Trophoblast cell (in vitro differentiated cells and primary cell): ENCODE measurements around the gene LUC7L3.
"Not testable (repeated sequence)": the region's sequence is repeated elsewhere in the genome, so short reads cannot be mapped to it uniquely, and the experiment has no call there.

Experiments used
- DNase-seq, 2 donors: peaks; one replicate each; pipeline ENCODE4 v3.0.0-alpha.2; 2016
- H2AFZ ChIP-seq: 2 replicates; pipeline ENCODE4 v1.6.1; 2013; ENCODE audit warnings: low read length, moderate library complexity, mild to moderate bottlenecking; ENCODE audit not compliant: insufficient read depth, poor library complexity
- H2AK5ac ChIP-seq: 2 replicates; pipeline ENCODE4 v1.6.1; 2013; ENCODE audit warnings: mild to moderate bottlenecking, low read length
- H2BK120ac ChIP-seq: 2 replicates; pipeline ENCODE4 v1.6.1; 2013; ENCODE audit warnings: low read length, mild to moderate bottlenecking, moderate library complexity; ENCODE audit not compliant: insufficient read depth, poor library complexity
- H2BK12ac ChIP-seq: 2 replicates; pipeline ENCODE4 v1.6.1; 2013; ENCODE audit warnings: mild to moderate bottlenecking, low read length, moderate library complexity
- H2BK5ac ChIP-seq: 2 replicates; pipeline ENCODE4 v1.6.1; 2013; ENCODE audit warnings: low read length, low read depth, moderate library complexity, mild to moderate bottlenecking; ENCODE audit not compliant: poor library complexity
- H3K14ac ChIP-seq: 2 replicates; pipeline ENCODE4 v1.6.1; 2013; ENCODE audit warnings: mild to moderate bottlenecking, low read length
- H3K18ac ChIP-seq: 2 replicates; pipeline ENCODE4 v1.6.1; 2013; ENCODE audit warnings: mild to moderate bottlenecking, low read length
- H3K23ac ChIP-seq: 2 replicates; pipeline ENCODE4 v1.6.1; 2013; ENCODE audit warnings: low read length
- H3K27ac ChIP-seq: 2 replicates; pipeline ENCODE4 v1.5.1; 2013; ENCODE audit warnings: low read depth, mild to moderate bottlenecking, inconsistent platforms, low read length, moderate library complexity
- H3K27me3 ChIP-seq: 2 replicates; pipeline ENCODE4 v1.6.1; 2013; ENCODE audit warnings: inconsistent platforms, mild to moderate bottlenecking, low read length, moderate library complexity; ENCODE audit not compliant: insufficient read depth
- H3K36me3 ChIP-seq, 2 experiments: 1 replicate in 1 of 2; 2 replicates in 1 of 2; pipeline ENCODE4 v1.6.1; 2013; ENCODE audit warnings: low read length in 2 of 2, mild to moderate bottlenecking in 2 of 2, moderate library complexity in 1 of 2; ENCODE audit not compliant: insufficient read depth in 2 of 2, control insufficient read depth in 1 of 2
- H3K4ac ChIP-seq: 2 replicates; pipeline ENCODE4 v1.6.1; 2013; ENCODE audit warnings: low read depth, mild to moderate bottlenecking, low read length, moderate library complexity
- H3K4me1 ChIP-seq, 2 experiments: 1 replicate in 1 of 2; 2 replicates in 1 of 2; pipeline ENCODE4 v1.6.1; 2013; ENCODE audit warnings: low read length in 2 of 2, mild to moderate bottlenecking in 2 of 2, moderate library complexity in 1 of 2; ENCODE audit not compliant: insufficient read depth in 2 of 2, control insufficient read depth in 1 of 2
- H3K4me2 ChIP-seq: 2 replicates; pipeline ENCODE4 v1.6.1; 2013; ENCODE audit warnings: inconsistent platforms, mild to moderate bottlenecking, low read length, moderate library complexity
- H3K4me3 ChIP-seq: 2 replicates; pipeline ENCODE4 v1.5.1; 2013; ENCODE audit warnings: mild to moderate bottlenecking, low read depth, low read length, inconsistent platforms
- H3K79me1 ChIP-seq: one replicate; pipeline ENCODE4 v1.6.1; 2013; ENCODE audit warnings: low read length
- H3K79me2 ChIP-seq: 2 replicates; pipeline ENCODE4 v1.6.1; 2013; ENCODE audit warnings: low read length, mild to moderate bottlenecking; ENCODE audit not compliant: control insufficient read depth, insufficient read depth, poor library complexity
- H3K9ac ChIP-seq: 2 replicates; pipeline ENCODE4 v1.6.1; 2013; ENCODE audit warnings: mild to moderate bottlenecking, low read length
- H3K9me3 ChIP-seq: 2 replicates; pipeline ENCODE4 v1.6.1; 2013; ENCODE audit warnings: low read depth, mild to moderate bottlenecking, control low read depth, inconsistent platforms, low read length; ENCODE audit not compliant: insufficient read depth
- H4K12ac ChIP-seq: 2 replicates; pipeline ENCODE4 v1.6.1; 2013; ENCODE audit warnings: low read depth, mild to moderate bottlenecking, low read length, moderate library complexity
- H4K8ac ChIP-seq: 2 replicates; pipeline ENCODE4 v1.6.1; 2013; ENCODE audit warnings: low read depth, mild to moderate bottlenecking, low read length, moderate library complexity
- H4K91ac ChIP-seq: one replicate; pipeline ENCODE4 v1.6.1; 2013; ENCODE audit warnings: low read depth, mild to moderate bottlenecking, low read length, moderate library complexity
- WGBS: extraction: QIAGEN DNeasy Blood & Tissue Kit; methylation state at CpG from one replicate; pipeline ENCODE4 v1.1.7; 2013; ENCODE audit warnings: missing lambda C conversion rate; ENCODE audit not compliant: insufficient read length, insufficient coverage; ENCODE audit errors: extremely low coverage; 5-methylcytosine and 5-hydroxymethylcytosine counted together

Gene LUC7L3

DNA sequence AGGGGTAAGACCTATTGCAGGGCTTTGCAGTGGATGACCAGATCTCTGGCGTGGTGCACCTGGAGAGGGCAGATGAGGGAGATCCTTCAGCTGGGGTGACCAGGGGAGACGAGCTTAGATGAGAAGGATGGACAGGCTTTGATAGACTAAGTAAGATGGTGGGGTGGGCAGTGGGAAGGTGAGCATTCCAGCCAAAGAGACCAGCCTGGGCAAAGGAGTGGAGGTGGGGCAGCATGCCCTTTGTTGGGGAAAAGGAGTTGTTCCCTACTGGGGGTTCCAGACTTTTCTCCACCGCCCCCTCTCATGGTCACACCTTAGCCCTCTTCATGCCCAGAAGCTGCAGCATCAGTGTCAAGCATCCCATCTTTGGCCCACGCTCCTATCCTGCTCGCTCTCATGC lies 39.3 kb upstream of the LUC7L3 start:
- H4K91ac ChIP-seq: no peak overlapping the region

DNA sequence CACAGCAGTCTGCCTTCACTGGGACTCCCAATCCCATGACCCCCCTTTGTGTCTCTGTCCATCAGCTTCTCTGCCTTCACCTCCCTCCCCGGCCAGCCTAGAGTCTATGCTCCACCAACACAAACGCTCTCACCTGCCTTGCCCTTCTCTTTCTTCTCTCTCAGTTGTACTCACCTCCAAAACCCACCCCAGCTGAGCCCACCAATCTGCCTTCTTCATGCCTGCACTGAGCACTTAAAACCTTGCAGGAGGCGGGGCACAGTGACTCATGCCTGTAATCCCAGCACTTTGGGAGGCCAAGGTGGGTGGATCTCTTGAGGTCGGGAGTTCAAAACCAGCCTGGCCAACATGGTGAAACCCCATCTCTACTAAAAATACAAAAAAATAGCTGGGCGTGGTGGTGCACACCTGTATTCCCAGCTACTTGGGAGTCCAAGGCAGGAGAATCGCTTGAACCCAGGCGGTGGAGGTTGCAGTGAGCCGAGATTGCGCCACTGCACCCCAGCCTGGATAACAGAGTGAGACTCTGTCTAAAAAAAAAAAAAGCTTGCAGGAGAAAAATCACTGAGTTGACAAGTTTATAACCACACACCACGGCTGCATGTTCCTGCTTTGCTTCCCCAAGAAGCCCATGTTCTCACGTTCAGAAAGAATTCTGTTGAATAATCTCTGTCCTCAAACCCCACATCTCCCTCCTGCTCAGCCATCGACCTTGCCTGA lies 38.7 kb upstream of the LUC7L3 start:
- H2BK120ac ChIP-seq, H4K12ac ChIP-seq, H3K4ac ChIP-seq, H2AK5ac ChIP-seq, H4K8ac ChIP-seq, H3K79me1 ChIP-seq, H4K91ac ChIP-seq, DNase-seq, H2BK5ac ChIP-seq, H3K4me2 ChIP-seq, H3K79me2 ChIP-seq, H3K4me1 ChIP-seq, H2AFZ ChIP-seq, H3K36me3 ChIP-seq, H3K23ac ChIP-seq, H3K27me3 ChIP-seq, H3K18ac ChIP-seq, H3K27ac ChIP-seq, H3K9ac ChIP-seq, H3K14ac ChIP-seq, H2BK12ac ChIP-seq, H3K9me3 ChIP-seq, H3K4me3 ChIP-seq: not testable (repeated sequence)
- no CpG with 5 or more reads among the region's 12 CpGs for WGBS

More for the DNA sequence above, 39.3 kb upstream of the LUC7L3 start:
- Histone ChIP-seq H3K27ac (no peak overlapping the region), H4K8ac (no peak overlapping the region), H3K27me3 (no peaks in the 10 kb centered on the region), H2BK5ac (no peak overlapping the region), H3K4me2 (no peak overlapping the region), H3K14ac (no peak overlapping the region), H3K4ac (no peak overlapping the region), H4K12ac (no peak overlapping the region), H2BK120ac (no peak overlapping the region), H3K79me1 (peaks cover 2% of the 10 kb centered on the region), H2BK12ac (no peak overlapping the region), H2AFZ (no peak overlapping the region), H2AK5ac (no peak overlapping the region), H3K79me2 (no peaks in the 10 kb centered on the region), H3K9me3 (no peaks in the 10 kb centered on the region), H3K36me3 (no peaks in the 10 kb centered on the region), H3K9ac (no peak overlapping the region), H3K4me1 (peaks cover 4 to 9% of the 10 kb centered on the region in 2 experiments), H3K4me3 (no peak overlapping the region), H3K23ac (no peak overlapping the region), H3K18ac (no peak overlapping the region)
- no peak for DNase-seq
- WGBS: no CpG with 5 or more reads among the region's 5 CpGs

DNA sequence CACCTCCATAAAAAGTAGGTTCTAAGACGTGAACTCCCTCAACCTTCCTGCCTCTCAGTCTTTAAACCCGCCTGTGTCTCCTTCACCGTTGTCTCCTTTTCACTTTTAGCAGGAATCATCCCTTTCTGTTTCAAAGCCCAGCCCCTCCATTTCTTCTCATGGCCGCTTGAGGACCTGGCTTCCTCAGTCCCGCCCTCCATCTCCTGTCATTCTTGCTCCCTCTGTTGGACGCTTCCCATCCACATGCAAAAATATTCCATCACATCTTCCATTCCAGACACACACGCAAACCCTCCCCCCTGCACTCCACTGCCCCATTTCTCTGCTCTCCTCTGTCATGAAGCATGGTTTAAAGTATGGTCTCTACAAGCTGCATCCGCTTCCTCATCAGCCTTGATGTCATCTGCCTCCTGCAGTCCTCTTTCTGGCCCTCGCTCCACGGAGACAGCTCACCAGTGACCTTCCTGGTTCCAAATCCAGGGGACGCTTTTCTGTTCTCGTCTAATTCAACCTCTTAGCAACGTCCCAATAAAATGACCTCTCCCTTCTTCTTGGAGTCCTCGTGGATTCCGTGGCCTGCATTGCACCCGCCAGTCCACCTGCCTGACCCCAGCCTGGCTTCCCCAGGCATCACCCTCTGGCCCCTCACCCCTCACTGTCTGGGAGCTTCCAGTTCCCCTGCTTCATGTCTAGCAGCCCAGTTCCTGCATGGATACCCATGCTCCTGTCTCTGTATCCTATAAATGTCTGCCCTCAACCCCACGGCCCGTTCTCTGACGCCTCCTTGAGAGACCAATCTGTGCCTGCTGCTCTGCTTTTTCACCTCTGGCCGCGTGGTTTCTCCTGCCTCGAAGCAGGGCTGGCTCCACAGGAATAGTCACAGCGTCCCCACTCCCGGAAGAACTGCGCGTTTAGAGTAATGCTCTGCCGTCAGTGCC lies 37.9 kb upstream of the LUC7L3 start:
- no peaks in the 10 kb centered on the region for H3K9me3 ChIP-seq
- no peak overlapping the region for H3K4me3 ChIP-seq
- H3K9ac ChIP-seq: no peak overlapping the region
- peaks cover 4 to 9% of the 10 kb centered on the region in 2 experiments for H3K4me1 ChIP-seq
- H4K8ac ChIP-seq: no peak overlapping the region
- H3K23ac ChIP-seq: no peak overlapping the region
- no peaks in the 10 kb centered on the region for H3K79me2 ChIP-seq
- H3K27me3 ChIP-seq: no peaks in the 10 kb centered on the region
- H3K18ac ChIP-seq: no peak overlapping the region
- H4K91ac ChIP-seq: no peak overlapping the region
- no peak overlapping the region for H2AK5ac ChIP-seq
- no peak overlapping the region for H4K12ac ChIP-seq
- no peak overlapping the region for H2AFZ ChIP-seq
- DNase-seq: peak; percentile 46 to 78
- H2BK5ac ChIP-seq: no peak overlapping the region
- H2BK120ac ChIP-seq: no peak overlapping the region
- H3K4me2 ChIP-seq: no peak overlapping the region
- H3K14ac ChIP-seq: no peak overlapping the region
- no peak overlapping the region for H3K4ac ChIP-seq
- no CpG with 5 or more reads among the region's 27 CpGs for WGBS
- H3K27ac ChIP-seq: no peak overlapping the region
- H2BK12ac ChIP-seq: no peak overlapping the region
- H3K79me1 ChIP-seq: peaks cover 2% of the 10 kb centered on the region
- no peaks in the 10 kb centered on the region for H3K36me3 ChIP-seq

DNA sequence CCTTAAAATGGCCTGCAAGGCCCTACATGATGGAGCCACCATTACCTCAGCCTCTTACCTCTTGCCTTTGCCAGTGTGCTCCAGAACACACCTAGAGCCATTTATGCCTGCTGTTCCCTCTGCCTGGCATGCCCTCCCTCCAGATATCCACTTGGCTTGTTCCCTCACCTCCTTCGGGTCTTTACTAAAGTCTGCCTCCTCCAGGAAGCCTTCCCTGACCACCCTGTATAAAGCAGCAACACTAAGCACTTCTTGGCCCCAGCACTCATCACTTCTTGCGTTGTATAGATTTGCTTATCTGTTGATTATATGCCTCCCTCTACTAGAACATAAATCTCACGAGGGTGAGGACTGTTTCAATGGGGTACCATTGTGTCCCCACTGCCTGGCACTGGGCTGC lies 37.0 kb upstream of the LUC7L3 start:
- DNase-seq: no peak
- Histone ChIP-seq H3K9me3 (no peaks in the 10 kb centered on the region), H4K12ac (no peak overlapping the region), H3K9ac (no peak overlapping the region), H2AFZ (no peak overlapping the region), H4K91ac (no peak overlapping the region), H3K14ac (no peak overlapping the region), H3K4me3 (no peak overlapping the region), H4K8ac (no peak overlapping the region), H2BK120ac (no peak overlapping the region), H3K79me1 (peaks cover 2% of the 10 kb centered on the region), H3K4ac (no peak overlapping the region), H3K79me2 (no peaks in the 10 kb centered on the region), H3K36me3 (no peaks in the 10 kb centered on the region), H3K27ac (no peak overlapping the region), H3K4me2 (no peak overlapping the region), H2BK12ac (no peak overlapping the region), H2BK5ac (no peak overlapping the region), H3K23ac (no peak overlapping the region), H3K4me1 (peaks cover 9 to 18% of the 10 kb centered on the region in 2 experiments), H3K27me3 (no peaks in the 10 kb centered on the region), H2AK5ac (no peak overlapping the region), H3K18ac (no peak overlapping the region)
- no CpG with 5 or more reads among the region's 3 CpGs for WGBS
